Activated gamma-delta T cell treated with Interleukin-2 at 50 U/mL for 16 hours (primary cell): ENCODE results near the gene SLC9A9.
"Not testable (repeated sequence)": the region's sequence is repeated elsewhere in the genome, so short reads cannot be mapped to it uniquely, and the experiment has no call there.

Experiments used
- DNase-seq: peaks from one replicate; pipeline ENCODE4 v3.0.0-alpha.2; 2020

Gene SLC9A9

DNA sequence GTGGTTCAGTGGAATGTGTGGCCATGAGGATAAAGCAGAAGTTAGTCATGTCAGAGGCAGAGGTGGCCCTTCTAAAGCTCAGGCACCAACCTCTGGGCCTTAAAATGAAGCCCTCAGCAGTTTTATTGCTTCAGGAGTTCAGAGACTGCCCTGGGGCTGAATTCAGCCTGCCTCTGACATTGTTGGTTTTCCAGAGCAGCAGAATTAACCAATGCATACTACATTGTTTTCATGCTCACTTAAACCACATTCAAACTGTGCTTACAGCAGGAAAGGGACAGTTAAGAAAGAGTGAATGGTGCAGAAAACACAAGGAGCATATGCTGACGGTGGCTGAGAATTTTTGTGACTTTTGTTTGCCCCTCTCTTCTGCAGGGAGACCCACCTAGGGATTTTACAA is 408.5 kb downstream of the SLC9A9 start:
- no peak for DNase-seq

DNA sequence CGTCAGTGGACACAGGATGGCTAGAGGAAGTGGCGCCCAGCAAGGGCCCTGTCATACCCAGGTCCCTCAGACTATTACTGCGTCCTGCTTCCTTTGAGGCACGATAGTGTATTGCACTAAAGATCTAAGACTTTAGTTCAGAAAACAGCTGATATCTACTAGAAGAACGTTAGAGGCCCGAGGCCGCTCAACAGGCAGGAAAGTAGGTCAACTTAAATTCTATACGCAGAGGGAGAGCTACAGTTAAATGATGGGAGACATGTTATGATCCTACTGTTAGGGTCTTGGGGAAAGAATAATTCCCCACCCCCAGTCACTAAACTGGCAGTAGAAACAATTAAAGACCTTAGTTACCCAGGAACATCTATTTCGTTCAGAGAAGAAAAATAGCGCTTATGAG is 410.9 kb downstream of the SLC9A9 start:
- DNase-seq = no peak

DNA sequence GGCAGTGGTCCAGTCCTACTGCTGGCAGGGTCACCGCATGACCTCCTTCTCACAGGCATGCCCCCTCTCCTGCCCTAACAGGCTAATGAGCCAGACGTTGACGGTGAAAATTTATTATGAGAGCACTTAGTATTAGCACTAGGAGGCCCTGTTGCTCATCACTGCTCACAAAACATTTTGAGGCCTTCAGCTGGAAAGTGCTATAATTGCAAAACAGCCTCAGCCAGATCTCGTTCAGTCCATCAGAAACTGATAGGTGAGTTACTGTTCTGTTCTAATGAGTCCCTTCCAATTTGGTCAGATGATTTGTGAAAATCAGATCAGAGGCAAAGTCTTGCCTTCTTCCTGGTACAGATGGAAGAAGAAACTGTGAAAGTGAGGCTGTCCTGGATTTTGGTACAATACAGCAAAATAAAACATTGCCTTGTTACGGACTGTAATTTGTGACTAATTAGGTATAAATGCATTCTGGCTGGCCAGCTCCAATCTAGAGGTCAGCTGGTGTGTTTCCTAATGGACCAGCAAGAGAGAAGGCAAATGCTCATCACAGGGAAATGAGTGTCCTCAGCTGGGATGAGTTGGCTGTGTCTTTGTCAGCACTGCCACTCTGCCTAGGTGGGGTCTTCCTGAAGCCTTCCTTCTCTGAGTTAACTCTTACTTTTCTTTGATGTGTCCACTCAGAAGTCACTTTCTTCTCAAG is 411.9 kb downstream of the SLC9A9 start:
- no peak for DNase-seq

DNA sequence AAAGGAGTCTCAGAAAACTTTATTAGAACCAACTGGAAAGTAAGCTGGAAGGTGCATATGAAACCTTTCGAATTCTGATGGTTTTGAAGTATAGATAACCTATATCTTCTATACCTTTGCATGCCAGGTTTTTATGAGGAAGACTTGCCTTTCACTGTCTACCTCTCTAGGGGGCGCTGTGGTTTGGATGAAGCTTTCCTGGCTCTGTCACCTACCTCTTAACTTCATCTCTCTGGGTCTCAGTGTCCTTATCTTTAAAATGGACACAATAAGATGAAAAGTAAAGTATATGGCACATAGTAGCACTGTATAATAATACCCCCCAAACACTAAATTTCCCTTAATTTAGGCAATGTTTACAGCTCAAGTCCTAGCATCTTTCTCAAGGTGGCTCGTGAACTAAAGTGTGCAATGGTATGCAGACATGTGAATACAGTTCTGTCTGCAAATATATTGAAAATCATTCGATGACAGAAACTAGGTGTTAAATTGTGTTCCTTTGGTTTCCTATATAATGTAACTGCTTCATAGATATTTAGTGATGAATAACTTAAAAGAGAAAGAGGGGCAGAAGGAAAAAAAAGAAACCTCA is 414.4 kb downstream of the SLC9A9 start:
- no peak for DNase-seq

DNA sequence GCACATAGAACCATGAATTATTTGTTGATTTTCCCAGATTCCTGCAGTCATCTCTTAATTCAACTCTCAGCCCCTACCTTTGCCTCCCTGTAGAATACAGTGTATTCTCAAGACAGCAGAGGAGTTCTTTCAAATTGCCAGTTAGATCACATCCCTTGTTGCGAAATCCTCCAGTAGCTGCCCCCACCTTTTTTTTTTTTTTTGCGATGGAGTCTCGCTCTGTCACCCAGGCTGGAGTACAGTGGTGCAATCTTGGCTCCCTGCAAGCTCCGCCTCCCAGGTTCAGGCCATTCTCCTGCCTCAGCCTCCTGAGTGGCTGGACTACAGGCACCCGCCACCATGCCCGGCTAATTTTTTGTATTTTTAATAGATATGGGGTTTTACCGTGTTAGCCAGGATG is 417.0 kb downstream of the SLC9A9 start:
- DNase-seq = not testable (repeated sequence)

DNA sequence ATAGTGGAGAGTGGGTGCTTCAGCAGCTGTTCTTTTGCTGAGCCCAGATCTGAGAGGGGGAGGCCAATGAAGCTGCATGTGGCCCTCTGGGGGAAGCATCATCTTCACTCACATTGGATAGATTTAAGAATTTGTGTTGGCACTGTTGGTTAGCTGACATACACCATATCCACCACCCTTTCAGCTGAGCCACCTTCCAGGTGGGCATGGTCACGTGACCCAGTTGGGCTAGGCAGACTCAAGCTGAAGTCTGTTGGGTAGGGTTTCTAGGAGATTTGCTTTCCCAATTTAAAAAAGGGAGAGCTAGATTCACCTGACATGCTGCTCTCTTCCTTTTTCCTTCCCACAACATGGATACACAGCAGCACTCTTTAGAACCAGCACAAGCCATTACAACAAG is 417.7 kb downstream of the SLC9A9 start:
- no peak for DNase-seq

DNA sequence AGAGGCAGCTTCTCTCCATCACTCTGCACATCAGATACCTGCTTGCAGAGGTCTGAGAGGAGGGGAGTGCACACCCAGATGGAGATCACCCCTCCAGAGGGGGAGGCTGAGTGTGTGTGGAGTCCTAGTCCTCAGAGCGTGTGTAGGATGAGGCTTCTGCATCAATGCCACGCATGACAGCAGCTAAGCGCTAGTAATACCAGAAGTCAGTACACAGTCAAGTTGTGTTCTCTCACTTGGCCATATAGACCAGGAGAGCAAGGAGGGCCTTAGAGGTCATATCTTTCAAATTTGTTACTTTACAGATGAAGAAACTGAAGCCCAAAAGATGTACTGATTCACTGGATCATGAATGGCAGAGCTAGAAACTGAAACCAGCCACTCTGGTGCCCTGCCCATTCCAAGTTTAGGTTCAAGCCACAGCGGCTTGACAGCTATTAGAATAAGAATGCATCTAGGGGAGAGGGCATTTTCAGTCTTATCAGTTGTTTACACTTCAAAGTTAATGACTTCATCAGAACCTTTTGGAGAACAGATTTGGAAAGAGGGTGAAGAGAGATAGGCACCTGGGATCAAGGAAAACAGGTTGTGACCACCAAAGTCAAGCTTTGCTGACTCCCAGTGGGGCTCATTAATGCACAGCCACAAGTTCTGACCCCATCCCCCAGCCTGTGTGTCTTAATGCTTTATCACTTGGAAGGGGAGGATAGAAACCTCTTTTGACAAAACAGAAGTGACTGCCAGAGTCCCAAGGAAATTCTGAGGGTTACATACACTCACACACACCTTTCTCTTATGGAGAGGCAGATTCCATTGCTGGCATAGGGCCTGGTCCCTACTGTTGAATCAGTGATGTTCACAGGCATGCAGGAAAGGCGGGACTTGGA is 418.4 kb downstream of the SLC9A9 start:
- DNase-seq = no peak

DNA sequence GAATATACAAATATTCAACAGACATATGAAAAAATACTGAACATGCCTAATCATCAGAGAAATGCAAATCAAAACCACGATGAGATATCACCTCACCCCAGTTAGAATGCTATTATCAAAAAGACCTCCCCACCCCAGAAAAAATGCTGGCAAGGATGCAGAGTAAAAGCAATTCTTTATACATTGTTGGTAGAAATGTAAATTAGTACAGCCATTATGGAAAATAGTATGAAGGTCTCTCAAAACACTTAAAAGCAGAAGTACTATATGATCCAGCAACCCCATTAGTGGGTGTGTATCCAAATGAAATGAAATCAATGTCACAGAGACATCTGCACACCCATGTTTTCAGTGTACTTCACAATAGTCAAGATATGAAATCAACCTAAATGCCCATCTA is 420.0 kb downstream of the SLC9A9 start:
- no peak for DNase-seq

DNA sequence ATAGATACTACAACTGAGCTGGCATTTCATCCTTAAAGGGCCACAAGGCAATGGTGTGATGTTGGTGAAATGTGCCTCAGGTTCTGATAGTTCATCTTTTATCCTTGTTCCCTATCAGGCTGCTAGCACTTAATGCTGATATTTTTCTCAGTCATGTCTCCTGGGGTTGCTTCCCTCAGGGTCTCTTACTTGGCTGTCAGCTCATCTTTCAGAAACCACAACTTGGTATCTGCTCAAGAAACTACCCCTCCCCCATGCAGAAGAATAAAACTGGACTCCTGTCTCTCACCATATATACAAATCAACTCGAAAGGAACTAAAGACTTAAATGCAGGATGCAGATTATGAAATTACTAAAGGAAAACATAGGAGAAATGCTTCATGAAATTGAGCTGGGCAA is 420.6 kb downstream of the SLC9A9 start:
- no peak for DNase-seq

DNA sequence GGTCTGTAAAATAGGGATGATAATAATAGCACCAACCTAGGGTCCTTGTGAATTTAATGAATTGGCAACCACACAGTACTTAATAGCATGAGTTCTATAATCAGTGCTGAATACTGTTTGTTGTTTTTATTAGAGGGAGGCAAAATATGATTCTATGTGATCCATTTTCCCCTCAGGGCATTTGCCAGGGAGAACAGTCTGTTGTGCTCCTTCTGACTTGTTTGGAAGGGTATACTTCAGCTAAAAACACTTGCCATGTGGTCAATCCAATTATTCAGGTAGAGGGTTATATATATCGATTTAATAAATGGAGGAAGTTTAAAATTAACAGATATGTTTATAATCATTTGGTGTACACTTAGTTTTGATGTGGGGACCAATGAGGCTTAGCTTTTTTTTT is 423.4 kb downstream of the SLC9A9 start:
- DNase-seq = no peak

DNA sequence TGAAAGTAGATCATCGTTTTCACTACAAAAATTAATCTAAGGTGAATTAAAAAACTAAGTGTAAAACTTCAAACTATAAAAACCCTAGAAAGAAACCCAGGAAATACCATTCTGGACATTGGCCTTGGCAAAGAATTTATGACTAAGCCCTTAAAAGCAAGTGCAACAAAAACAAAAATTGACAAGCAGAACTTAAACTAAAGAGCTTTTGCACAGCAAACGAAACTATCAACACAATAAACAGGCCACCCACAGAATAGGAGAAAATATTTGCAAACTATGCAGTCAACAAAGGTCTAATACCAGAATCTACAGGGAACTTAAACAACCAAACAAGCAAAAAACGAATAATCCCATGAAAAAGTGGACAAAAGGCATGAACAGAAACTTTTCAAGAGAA is 426.7 kb downstream of the SLC9A9 start:
- no peak for DNase-seq

DNA sequence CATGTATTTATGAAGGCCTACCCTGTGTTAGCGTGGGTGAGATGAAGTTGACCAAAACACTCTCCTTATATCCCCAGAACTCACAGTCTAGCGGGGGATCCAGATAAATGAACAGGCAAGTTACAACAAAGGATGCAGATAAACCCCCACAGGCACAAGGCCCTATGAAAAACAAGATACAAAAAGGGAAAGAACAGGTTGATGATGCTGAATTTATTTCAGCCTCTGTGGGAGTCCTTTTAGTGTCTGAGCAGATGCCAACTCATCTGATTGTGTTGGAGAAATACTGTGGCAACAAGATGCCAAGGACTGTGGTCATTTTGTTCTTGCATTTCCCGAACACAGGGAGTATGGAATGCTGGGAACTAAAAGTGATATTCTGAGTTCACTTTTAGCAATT is 428.7 kb downstream of the SLC9A9 start:
- DNase-seq = no peak

DNA sequence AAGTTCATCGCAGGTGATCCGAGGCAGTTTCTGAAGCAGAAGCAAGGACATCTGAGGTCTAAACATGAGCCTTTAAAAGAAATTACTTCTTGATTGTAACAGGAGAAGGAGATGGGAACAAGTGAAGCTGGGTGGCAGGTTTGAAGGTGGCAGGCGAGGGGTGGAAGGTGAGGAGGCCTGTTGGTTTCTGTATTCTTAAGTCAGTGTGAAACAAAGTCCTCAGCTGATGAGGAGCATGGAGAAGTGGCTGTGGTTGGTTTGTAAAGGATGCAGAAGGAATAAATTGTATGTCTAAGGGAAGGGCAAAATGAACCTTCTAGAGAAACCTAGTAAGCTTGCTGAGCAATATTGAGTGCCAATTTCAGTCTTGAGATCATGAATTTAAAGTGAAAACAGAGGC is 429.9 kb downstream of the SLC9A9 start:
- DNase-seq = no peak

DNA sequence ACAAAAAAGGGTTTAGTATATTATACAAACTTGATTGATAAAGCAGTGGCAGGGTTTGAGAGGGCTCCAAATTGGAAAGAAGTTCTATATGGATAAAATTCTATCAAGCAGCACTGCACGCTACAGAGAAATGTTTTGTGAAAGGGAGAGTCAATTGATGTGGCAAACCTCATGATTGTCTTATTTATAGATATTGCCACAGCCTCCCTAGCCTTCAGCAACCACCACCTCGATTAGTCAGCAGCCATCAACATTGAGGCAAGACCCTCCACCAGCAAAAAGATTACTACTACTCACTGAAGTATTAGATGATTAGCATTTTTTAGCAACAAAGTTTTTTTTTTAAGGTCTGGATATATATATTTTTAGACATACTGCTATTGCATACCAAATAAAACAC is 432.0 kb downstream of the SLC9A9 start:
- DNase-seq = no peak

DNA sequence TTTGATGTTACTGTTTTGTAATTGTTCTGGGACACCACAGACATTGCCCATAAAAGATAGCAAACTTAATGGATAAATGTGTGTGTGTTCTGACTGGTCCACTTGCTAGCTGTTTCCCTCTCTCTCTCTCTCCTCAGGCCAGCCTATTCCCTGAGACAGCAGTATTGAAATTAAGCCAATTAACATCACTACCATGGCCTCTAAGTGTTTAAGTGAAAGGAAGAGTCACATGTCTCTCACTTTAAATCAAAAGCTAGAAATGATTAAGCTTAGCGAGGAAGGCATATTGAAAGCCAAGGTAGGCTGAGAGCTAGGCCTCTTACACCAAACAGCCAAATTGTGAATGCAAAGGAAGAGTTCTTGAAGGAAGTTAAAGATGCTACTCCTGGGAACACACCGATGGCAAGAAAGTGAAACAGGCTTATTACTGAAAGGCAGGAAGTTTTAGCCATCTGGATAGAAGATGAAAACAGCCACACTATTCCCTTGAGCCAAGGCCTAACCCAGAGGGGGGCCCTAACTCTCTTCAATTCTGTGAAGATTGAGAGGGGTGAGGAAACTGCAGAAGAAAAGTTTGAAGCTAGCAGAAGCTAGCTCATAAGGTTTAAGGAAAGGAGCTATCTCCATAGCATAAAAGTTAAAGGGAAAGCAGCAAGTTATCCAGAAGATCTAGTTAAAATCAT is 433.6 kb downstream of the SLC9A9 start:
- no peak for DNase-seq

DNA sequence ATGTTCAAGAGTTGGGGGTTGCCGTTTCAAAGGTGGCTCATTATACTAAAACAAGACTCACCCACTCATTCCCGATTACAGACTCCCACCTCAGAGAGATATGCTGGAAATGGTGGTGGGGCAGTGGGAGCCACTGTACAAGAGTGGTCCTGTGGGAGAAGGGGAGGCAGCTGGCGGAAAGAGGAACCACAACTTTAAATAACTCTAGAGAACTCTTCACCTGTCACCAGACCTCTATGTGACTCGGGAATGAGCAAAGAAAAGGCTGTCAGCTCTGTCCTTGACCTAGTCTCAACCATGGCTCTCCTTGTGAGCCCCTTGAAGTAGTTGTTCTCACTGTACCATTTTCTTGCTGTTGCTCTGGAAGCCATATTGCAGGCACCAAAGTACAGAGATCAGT is 434.9 kb downstream of the SLC9A9 start:
- DNase-seq = no peak

DNA sequence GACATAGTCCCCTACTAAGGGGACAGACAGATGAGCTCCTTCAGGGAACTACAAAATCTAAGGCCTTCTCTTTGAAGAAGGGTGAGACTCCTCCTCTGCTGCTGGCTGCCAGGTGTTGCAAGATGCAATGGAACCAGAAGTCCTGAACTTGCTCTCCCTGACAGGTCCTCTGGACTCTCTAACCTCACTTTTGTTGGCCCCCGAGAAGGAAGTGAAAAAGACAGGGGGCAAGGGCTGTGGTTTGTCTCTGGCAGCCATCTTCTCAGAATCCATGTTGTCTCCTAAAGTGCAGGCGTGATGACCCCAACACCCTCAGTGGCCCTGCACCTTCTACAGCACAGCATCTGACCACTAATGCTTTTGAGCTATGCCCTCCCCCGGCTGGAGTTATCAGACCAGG is 436.2 kb downstream of the SLC9A9 start:
- no peak for DNase-seq

DNA sequence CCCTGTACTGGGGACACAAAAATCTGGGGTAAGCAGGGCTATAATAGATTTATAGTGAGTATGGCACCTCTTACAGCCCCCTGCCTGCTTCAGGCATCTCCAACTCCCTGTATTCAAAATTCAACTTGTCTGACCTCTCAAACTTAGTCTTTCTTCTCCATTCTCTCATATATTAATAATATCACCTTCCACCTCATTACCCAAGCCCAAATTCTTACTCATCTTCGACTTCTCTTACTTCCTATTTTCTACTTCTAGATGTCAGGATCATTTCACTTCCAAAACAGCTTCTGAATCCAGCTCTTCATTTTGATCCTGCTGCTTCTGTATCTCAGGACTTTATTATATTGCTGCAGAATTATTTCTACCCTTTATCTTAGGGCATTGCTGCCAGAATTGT is 438.0 kb downstream of the SLC9A9 start:
- DNase-seq = no peak

DNA sequence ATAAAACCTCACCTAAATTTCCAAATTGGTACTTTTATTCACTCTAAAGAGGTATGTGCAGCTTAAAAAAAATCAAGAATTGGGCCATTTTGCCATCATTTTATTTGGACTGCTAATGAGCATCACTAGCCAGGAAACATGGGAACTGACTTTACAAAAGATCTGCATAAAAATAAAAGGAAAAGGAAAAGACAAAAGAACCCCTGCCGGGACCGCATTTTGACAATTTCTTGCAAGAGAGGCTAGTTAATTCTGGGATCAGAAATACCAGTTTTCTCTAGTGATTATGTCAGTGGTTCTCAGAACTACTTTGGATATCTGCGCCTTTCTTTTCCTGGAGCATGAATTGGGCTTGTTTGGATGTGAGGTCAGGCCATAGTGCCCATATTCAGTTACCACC is 439.5 kb downstream of the SLC9A9 start:
- no peak for DNase-seq

DNA sequence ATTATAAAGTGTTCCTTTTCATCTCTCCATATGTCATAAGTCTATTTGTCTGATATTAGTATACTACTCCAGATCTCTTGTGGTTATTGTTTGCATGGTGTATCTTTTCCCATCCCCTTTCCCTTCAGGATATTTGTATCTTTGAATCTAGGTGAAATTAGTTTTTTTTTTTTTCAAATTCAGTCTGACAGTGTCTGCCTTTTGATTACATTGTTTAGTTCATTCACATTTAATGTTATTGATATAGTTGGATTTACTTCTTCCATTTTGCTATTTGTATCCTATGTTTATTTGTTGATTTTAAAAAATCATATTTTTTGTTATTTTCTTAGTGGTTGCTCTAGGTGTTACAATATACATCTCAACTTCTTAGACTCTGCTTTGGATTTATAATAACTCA is 445.7 kb downstream of the SLC9A9 start:
- DNase-seq = no peak

DNA sequence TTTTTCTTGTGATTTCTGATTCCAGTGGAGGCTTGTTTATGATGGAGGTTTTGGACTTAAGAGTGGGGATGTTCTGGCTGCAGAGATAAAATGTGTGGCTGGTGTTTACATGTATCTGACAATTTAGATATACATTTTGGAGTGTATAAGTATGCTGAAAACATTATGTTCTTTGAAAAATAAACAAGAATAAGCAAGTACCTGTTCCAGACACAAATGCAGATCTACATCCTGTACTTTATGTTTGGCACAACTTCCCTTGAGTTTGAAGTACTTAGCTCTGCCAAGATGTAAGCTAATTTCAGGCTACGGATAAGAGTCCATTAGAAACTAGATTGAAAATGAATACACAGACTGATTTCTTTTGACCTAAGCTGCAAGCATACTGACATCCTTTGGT is 451.5 kb downstream of the SLC9A9 start:
- DNase-seq = no peak

DNA sequence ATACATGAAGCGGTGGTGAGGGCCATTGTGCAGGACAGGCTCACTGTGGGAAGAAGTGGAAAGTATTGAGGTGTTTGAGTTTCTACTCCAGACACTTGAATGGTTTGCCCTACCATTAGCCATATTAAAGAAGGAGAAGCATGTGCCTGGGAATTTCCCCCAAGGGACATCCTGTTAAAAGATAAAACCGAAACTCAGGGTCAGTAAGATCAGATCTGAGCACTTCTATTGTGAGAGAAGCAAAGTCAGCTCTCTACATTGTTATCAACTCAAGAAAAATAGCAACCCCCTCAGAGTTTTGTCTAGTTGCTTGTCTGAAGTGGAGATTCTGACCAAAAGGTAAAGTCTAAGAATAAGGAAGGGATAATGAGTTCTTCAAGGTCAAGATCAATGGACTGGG is 458.9 kb downstream of the SLC9A9 start:
- no peak for DNase-seq

DNA sequence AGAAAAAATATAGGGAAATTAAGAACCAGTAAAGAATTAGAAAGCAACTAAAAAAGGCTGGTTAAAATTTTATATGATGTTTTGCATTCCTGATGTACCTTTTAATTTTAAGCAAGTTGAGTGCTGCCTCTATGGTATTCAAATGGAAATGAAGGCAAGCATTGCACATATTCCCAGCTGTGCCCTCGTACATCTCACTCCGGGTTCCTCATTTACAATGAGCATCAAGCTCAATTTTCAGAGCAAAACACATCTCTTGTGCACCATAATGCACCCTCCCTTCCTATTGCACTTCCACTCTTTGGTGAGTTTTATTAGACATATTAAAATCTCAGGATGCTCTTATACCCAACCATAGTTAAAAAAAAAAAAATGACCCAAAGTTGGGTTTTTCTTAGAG is 460.8 kb downstream of the SLC9A9 start:
- no peak for DNase-seq

DNA sequence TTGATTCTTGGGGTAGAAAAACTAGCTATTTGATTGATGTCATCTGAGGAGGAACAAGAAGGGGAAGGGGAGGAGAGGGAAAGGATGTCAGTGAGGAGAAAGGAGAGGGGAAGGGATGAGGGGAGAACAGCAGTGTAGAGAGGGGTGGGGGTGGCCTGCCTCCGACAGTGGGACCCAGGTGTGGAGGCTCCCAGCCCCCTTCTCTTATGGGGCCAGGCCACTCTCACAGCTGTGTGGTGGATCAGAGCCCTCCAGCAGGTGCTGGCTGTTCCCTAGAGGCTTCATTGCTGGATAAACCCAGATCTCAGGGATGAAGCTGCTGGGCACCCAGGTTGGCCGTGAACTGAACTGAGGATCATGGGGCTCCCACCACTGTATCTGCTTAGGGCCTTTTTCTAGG is 464.2 kb downstream of the SLC9A9 start:
- no peak for DNase-seq
